Daoy (cell line): Measurements from ENCODE around the gene TEX30. TPM values are rescaled to one million over a fixed set of nuclear protein-coding genes. Genes with fewer than 3 reads are reported as not detected.
A peak's percentile ranks its signal among the peaks of the same experiment; 100 is the strongest.
"Not testable (repeated sequence)": the region's sequence is repeated elsewhere in the genome, so short reads cannot be mapped to it uniquely, and the experiment has no call there.

Experiments
- DNase-seq: peaks from one replicate; pipeline ENCODE4 v3.0.0-alpha.2; 2015; ENCODE audit warnings: low read depth
- total RNA-seq: library from RNA; depleted of rRNA; stranded (reverse); fragments of >200 nt; shearing (Covaris generic); gene quantifications from 2 replicates; pipeline ENCODE4 v1.2.3, GENCODE V29; 2014; rRNA removed

TEX30 gene
- total RNA-seq = 48.4 and 51.3 TPM in 2 replicates

GRCh38 chr13:102773441-102774213 lies at the start of gene TEX30:
Gene TEX30 (minus strand): TSS chr13:102773786. CDS start chr13:102770026, 3,760 bp downstream.
- DNase-seq = peak; percentile 90

- no peak for DNase-seq
Observed at GRCh38 chr13:102817907-102818306, 44.3 kb upstream of the TEX30 start.

- no peak for DNase-seq
Observed at GRCh38 chr13:102817241-102817640, 43.7 kb upstream of the TEX30 start.

- no peak for DNase-seq
Observed at GRCh38 chr13:102816708-102817107, 43.1 kb upstream of the TEX30 start.

- no peak for DNase-seq
Observed at GRCh38 chr13:102815788-102816187, 42.2 kb upstream of the TEX30 start.

GRCh38 chr13:102814793-102815192 lies 41.2 kb upstream of the TEX30 start:
- no peak for DNase-seq

GRCh38 chr13:102814025-102814607 lies 40.5 kb upstream of the TEX30 start:
- DNase-seq = no peak

- no peak for DNase-seq
Observed at GRCh38 chr13:102812611-102813287, 39.2 kb upstream of the TEX30 start.

GRCh38 chr13:102807699-102808098 lies 34.1 kb upstream of the TEX30 start:
- DNase-seq = no peak

- no peak for DNase-seq
Observed at GRCh38 chr13:102805680-102806079, 32.1 kb upstream of the TEX30 start.

- DNase-seq = peak; percentile 81
Observed at GRCh38 chr13:102800145-102801041, 26.8 kb upstream of the TEX30 start.

- peak; percentile 27 for DNase-seq
Observed at GRCh38 chr13:102799426-102800144, 26.0 kb upstream of the TEX30 start.

- peak; percentile 94 for DNase-seq
Observed at GRCh38 chr13:102798581-102799425, 25.2 kb upstream of the TEX30 start, which contains the start of the genes BIVM and POGLUT2. Gene BIVM (plus strand): TSS chr13:102799119. CDS start chr13:102807268, 8,149 bp downstream. Gene POGLUT2 (minus strand): TSS chr13:102798976. CDS start chr13:102798670, 306 bp downstream.

- DNase-seq = no peak
Observed at GRCh38 chr13:102793611-102794355, 20.2 kb upstream of the TEX30 start.

- no peak for DNase-seq
Observed at GRCh38 chr13:102792396-102792795, 18.8 kb upstream of the TEX30 start.

- DNase-seq = no peak
Observed at GRCh38 chr13:102788683-102789082, 15.1 kb upstream of the TEX30 start.

GRCh38 chr13:102784483-102784882 lies 10.9 kb upstream of the TEX30 start:
- DNase-seq = no peak

- DNase-seq = no peak
Observed at GRCh38 chr13:102781591-102781990, 8.0 kb upstream of the TEX30 start.

- not testable (repeated sequence) for DNase-seq
Observed at GRCh38 chr13:102780656-102781055, 7.1 kb upstream of the TEX30 start.
